Mesendoderm (in vitro differentiated cells): ENCODE data around the gene NRDC.
A peak's percentile ranks its signal among the peaks of the same experiment; 100 is the strongest.

Experiments
- DNase-seq: peaks from one replicate; pipeline ENCODE4 v3.0.0; 2013
- H2AK5ac ChIP-seq: 2 replicates; pipeline ENCODE4 v1.6.1; 2013; ENCODE audit warnings: low read length, inconsistent platforms
- H2BK120ac ChIP-seq: 2 replicates; pipeline ENCODE4 v1.6.1; 2013; ENCODE audit warnings: low read depth, mild to moderate bottlenecking, low read length, moderate library complexity, mixed read lengths
- H2BK15ac ChIP-seq: replicated peaks from 2 replicates; pipeline ENCODE4 v1.6.1; 2013; ENCODE audit warnings: low read depth, mild to moderate bottlenecking, moderate library complexity
- H2BK5ac ChIP-seq: 2 replicates; pipeline ENCODE4 v1.6.1; 2013; ENCODE audit warnings: low read length, inconsistent platforms
- H3K18ac ChIP-seq: 2 replicates; pipeline ENCODE4 v1.6.1; 2013; ENCODE audit warnings: mild to moderate bottlenecking, low read length, mixed read lengths
- H3K23ac ChIP-seq: one replicate; pipeline ENCODE4 v1.6.1; 2013; ENCODE audit warnings: low read length
- H3K27ac ChIP-seq: 2 replicates; pipeline ENCODE4 v1.5.1; 2013; ENCODE audit warnings: low read depth, mild to moderate bottlenecking, inconsistent platforms, low read length, moderate library complexity
- H3K27me3 ChIP-seq: 2 replicates; pipeline ENCODE4 v1.6.1; 2013; ENCODE audit warnings: low read length, control low read depth, mild to moderate bottlenecking, inconsistent platforms; ENCODE audit not compliant: insufficient read depth, poor library complexity
- H3K36me3 ChIP-seq: 2 replicates; pipeline ENCODE4 v1.6.1; 2013; ENCODE audit warnings: low read length, inconsistent platforms; ENCODE audit not compliant: control insufficient read depth, insufficient read depth
- H3K4ac ChIP-seq: one replicate; pipeline ENCODE4 v1.6.1; 2013; ENCODE audit warnings: low read depth, mild to moderate bottlenecking, low read length, moderate library complexity
- H3K4me1 ChIP-seq: 2 replicates; pipeline ENCODE4 v1.6.1; 2013; ENCODE audit warnings: low read depth, low read length, inconsistent platforms; ENCODE audit not compliant: control insufficient read depth
- H3K4me2 ChIP-seq: 2 replicates; pipeline ENCODE4 v1.6.1; 2013; ENCODE audit warnings: low read length
- H3K4me3 ChIP-seq: 2 replicates; pipeline ENCODE4 v1.5.1; 2013; ENCODE audit warnings: mild to moderate bottlenecking, low read length
- H3K56ac ChIP-seq: one replicate; pipeline ENCODE4 v1.6.1; 2013; ENCODE audit warnings: low read length
- H3K79me1 ChIP-seq: 2 replicates; pipeline ENCODE4 v1.6.1; 2013; ENCODE audit warnings: low read length, inconsistent platforms
- H3K79me2 ChIP-seq: 2 replicates; pipeline ENCODE4 v1.6.1; 2013; ENCODE audit warnings: mild to moderate bottlenecking, low read length; ENCODE audit not compliant: control insufficient read depth, insufficient read depth
- H3K9ac ChIP-seq: 2 replicates; pipeline ENCODE4 v1.6.1; 2013; ENCODE audit warnings: low read length, inconsistent platforms
- H4K5ac ChIP-seq: one replicate; pipeline ENCODE4 v1.6.1; 2013; ENCODE audit warnings: low read length
- H4K8ac ChIP-seq: one replicate; pipeline ENCODE4 v1.6.1; 2013; ENCODE audit warnings: low read depth, mild to moderate bottlenecking, control low read depth, low read length, moderate library complexity
- WGBS: extraction: QIAGEN DNeasy Blood & Tissue Kit; methylation state at CpG from one replicate; pipeline ENCODE4 v1.1.7; 2013; ENCODE audit warnings: low lambda C conversion rate, missing lambda C conversion rate; ENCODE audit not compliant: insufficient coverage; ENCODE audit errors: extremely low coverage; 5-methylcytosine and 5-hydroxymethylcytosine counted together

Gene NRDC

DNA sequence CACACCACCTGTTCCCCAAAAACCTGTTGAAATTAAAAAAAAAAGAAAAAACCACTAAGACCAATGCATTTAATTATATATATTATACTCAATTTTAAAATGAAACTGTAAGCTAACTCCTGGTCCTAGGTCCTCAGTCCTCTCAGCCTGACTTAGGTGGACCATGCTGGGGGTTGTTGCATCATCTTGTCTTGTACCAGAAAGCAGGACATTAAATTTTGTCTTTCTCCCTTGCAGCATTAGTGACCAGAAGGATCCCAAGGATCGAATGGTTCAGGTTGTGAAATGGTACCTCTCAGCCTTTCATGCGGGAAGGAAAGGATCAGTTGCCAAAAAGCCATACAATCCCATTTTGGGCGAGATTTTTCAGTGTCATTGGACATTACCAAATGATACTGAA, 97.6 kb downstream of the NRDC start:
- no peak overlapping the region for H4K8ac ChIP-seq
- no CpG with 5 or more reads among the region's 3 CpGs for WGBS
- H4K5ac ChIP-seq: no peak overlapping the region
- H3K79me1 ChIP-seq: no peaks in the 10 kb centered on the region
- peaks cover 7% of the 10 kb centered on the region for H3K36me3 ChIP-seq
- H3K27me3 ChIP-seq: no peaks in the 10 kb centered on the region
- H3K4me2 ChIP-seq: no peak overlapping the region
- H3K79me2 ChIP-seq: no peaks in the 10 kb centered on the region
- no peak overlapping the region for H3K23ac ChIP-seq
- H2BK15ac ChIP-seq: no peak overlapping the region
- no peak overlapping the region for H3K4me3 ChIP-seq
- no peak for DNase-seq
- H2BK5ac ChIP-seq: no peak overlapping the region
- no peak overlapping the region for H2AK5ac ChIP-seq
- no peak overlapping the region for H3K9ac ChIP-seq
- no peak overlapping the region for H3K27ac ChIP-seq
- no peak overlapping the region for H3K18ac ChIP-seq
- no peak overlapping the region for H2BK120ac ChIP-seq
- no peaks in the 10 kb centered on the region for H3K4me1 ChIP-seq
- H3K4ac ChIP-seq: no peak overlapping the region
- no peak overlapping the region for H3K56ac ChIP-seq

DNA sequence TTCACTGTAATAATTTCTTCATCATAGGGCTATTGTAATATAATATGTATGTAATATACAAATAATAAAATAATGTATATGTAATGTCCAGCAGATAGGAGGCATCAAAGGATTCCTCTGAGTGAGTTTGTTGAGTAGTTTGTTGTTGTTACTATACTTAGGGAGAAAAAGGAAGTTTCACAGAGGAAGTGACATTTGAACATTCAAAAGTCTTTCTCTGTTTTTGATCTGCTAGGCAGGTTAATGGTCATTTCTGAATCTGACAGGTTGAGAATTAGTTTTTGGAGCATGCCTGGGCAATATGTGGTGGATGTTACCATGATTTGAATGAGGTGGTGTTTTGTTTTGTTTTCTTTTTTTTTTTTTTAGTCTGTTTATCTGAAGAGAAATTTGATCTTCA, 102.1 kb downstream of the NRDC start:
- Histone ChIP-seq H2AK5ac (no peak overlapping the region), H3K27me3 (no peaks in the 10 kb centered on the region), H2BK120ac (no peak overlapping the region), H3K79me1 (no peaks in the 10 kb centered on the region), H2BK5ac (no peak overlapping the region), H3K36me3 (peaks cover 2% of the 10 kb centered on the region), H3K56ac (no peak overlapping the region), H2BK15ac (no peak overlapping the region), H4K5ac (no peak overlapping the region), H3K27ac (no peak overlapping the region), H4K8ac (no peak overlapping the region), H3K18ac (no peak overlapping the region), H3K4me3 (no peak overlapping the region), H3K23ac (no peak overlapping the region), H3K4me1 (no peaks in the 10 kb centered on the region), H3K79me2 (no peaks in the 10 kb centered on the region), H3K4me2 (no peak overlapping the region), H3K4ac (no peak overlapping the region), H3K9ac (no peak overlapping the region)
- no peak for DNase-seq

DNA sequence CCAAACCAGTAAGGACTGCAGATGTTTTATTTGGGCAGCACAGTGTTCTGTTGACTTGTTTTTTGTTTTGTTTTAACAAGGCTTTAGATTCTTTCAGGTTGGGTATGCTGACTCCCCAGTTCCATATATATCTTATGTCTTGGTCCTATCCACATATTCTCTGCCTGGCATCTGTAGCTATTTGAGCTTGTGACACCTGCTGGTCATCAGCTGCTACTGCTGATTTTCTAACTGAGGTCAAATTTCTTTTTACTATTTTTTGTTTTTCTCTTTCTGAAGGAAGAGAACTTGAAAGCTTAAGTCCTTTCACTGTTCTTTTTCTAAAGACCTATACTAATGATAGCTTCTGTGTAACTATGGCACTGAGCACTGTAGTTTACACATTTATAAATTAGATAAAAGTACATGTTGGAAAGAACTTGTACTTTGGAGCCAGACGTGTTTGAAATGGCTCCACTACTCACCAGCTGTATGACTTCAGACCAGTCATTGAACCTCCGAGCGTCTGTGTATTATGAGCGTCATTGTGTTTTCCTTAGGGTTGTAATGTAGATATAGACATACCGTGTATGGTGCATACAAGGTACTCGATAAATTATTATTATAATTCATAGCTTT, 109.4 kb downstream of the NRDC start:
- peak; percentile 66 for DNase-seq

DNA sequence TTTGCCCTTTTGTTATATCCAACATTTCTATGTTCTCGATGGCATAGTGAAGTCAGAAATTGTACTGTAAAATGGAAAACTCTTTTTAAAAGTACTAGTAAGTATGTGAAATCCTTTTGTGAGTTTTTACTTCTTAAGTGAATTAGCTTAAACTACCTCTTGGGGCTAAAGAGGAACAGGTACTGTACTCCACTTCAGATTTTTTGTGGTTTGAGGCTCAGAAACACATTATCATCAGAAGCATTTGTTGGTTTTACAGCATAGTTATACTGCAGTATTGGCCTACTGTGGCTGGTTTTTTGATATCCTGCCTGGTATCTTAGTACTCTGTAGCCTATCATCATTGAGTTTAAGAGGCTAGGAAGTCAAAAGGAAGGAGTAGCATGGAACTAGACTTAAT, 117.2 kb downstream of the NRDC start:
- no peaks in the 10 kb centered on the region for H3K79me1 ChIP-seq
- H3K23ac ChIP-seq: no peak overlapping the region
- no peaks in the 10 kb centered on the region for H3K79me2 ChIP-seq
- H3K4ac ChIP-seq: no peak overlapping the region
- no peak for DNase-seq
- no peak overlapping the region for H3K4me3 ChIP-seq
- no peaks in the 10 kb centered on the region for H3K27me3 ChIP-seq
- H4K8ac ChIP-seq: no peak overlapping the region
- no CpG with 5 or more reads among the region's 1 CpG for WGBS
- no peaks in the 10 kb centered on the region for H3K36me3 ChIP-seq
- no peak overlapping the region for H3K18ac ChIP-seq
- H3K9ac ChIP-seq: no peak overlapping the region
- no peak overlapping the region for H2BK5ac ChIP-seq
- no peak overlapping the region for H3K27ac ChIP-seq
- no peak overlapping the region for H4K5ac ChIP-seq
- H2BK120ac ChIP-seq: no peak overlapping the region
- no peaks in the 10 kb centered on the region for H3K4me1 ChIP-seq
- H3K56ac ChIP-seq: no peak overlapping the region
- H2BK15ac ChIP-seq: no peak overlapping the region
- no peak overlapping the region for H3K4me2 ChIP-seq
- no peak overlapping the region for H2AK5ac ChIP-seq

More for the DNA sequence above, 109.4 kb downstream of the NRDC start:
- Histone ChIP-seq H3K4me3 (no peak overlapping the region), H3K4me1 (no peaks in the 10 kb centered on the region), H3K79me2 (no peaks in the 10 kb centered on the region), H3K9ac (no peak overlapping the region), H3K56ac (no peak overlapping the region), H2BK5ac (no peak overlapping the region), H3K4ac (no peak overlapping the region), H3K27me3 (no peaks in the 10 kb centered on the region), H3K27ac (no peak overlapping the region), H3K79me1 (no peaks in the 10 kb centered on the region), H4K8ac (no peak overlapping the region), H4K5ac (no peak overlapping the region), H2BK15ac (no peak overlapping the region), H3K18ac (no peak overlapping the region), H3K4me2 (no peak overlapping the region), H2BK120ac (no peak overlapping the region), H3K23ac (no peak overlapping the region), H3K36me3 (no peaks in the 10 kb centered on the region), H2AK5ac (no peak overlapping the region)
- no CpG with 5 or more reads among the region's 6 CpGs for WGBS

DNA sequence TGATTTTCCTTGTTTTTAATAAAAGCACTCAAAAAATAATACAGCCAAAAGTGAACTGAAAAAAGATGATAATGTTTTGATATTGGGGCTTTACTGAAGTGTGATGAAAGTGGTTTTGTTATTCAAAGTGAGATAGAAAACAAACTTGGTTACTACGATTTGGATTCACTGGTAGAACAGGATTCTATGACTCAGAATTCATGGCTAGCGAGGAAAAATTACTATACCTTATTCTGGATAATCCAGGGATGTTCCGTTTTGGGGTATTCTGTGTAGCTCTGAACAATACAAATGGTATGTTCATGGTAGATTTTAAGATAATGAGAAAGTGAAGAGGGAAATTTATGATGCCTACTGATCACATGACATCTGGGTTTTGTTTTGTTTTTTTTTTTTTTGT, 117.7 kb downstream of the NRDC start:
- Histone ChIP-seq H2AK5ac (no peak overlapping the region), H3K4me1 (no peaks in the 10 kb centered on the region), H4K5ac (no peak overlapping the region), H3K56ac (no peak overlapping the region), H3K4me2 (no peak overlapping the region), H2BK15ac (no peak overlapping the region), H2BK5ac (no peak overlapping the region), H3K9ac (no peak overlapping the region), H3K36me3 (no peaks in the 10 kb centered on the region), H3K4ac (no peak overlapping the region), H3K27ac (no peak overlapping the region), H4K8ac (no peak overlapping the region), H3K27me3 (no peaks in the 10 kb centered on the region), H3K79me2 (no peaks in the 10 kb centered on the region), H3K23ac (no peak overlapping the region), H3K18ac (no peak overlapping the region), H3K4me3 (no peak overlapping the region), H2BK120ac (no peak overlapping the region), H3K79me1 (no peaks in the 10 kb centered on the region)
- WGBS: no CpG with 5 or more reads among the region's 3 CpGs
- DNase-seq: no peak

DNA sequence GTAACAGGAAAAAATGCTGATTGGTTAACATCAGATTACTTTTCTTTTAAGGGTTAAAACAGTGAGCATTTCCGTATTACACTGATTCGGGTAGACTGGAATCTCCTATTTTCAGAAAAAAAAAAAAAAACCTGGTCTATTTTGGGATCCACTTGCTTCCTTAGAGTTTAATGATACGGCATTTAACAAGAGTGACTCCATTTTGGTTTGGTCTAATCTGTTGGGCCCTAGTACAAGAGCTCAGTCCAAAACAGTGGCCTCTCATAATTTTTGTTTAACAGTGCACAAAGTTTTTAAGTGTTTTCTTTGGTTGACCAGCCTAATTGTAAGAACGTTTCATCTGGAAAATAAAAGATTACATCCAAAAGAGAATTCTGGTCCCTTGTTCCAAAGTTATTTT, 120.2 kb downstream of the NRDC start:
- Histone ChIP-seq H3K27me3 (no peaks in the 10 kb centered on the region), H3K4ac (no peak overlapping the region), H3K79me1 (no peaks in the 10 kb centered on the region), H3K18ac (no peak overlapping the region), H3K4me1 (no peaks in the 10 kb centered on the region), H4K5ac (no peak overlapping the region), H2AK5ac (no peak overlapping the region), H2BK15ac (no peak overlapping the region), H3K36me3 (no peaks in the 10 kb centered on the region), H3K23ac (no peak overlapping the region), H3K4me2 (no peak overlapping the region), H3K4me3 (no peak overlapping the region), H3K79me2 (no peaks in the 10 kb centered on the region), H3K27ac (no peak overlapping the region), H4K8ac (no peak overlapping the region), H3K56ac (no peak overlapping the region), H2BK120ac (no peak overlapping the region), H2BK5ac (no peak overlapping the region), H3K9ac (no peak overlapping the region)
- no peak for DNase-seq
- no CpG with 5 or more reads among the region's 4 CpGs for WGBS
